B cell (primary cell): ENCODE results near the gene CCHCR1. TPM values are rescaled to one million over a fixed set of nuclear protein-coding genes. Genes with fewer than 3 reads are reported as not detected.

Source experiments
- ATAC-seq: fragments of 200-7000 bp; cut with Tn5 transposase; one replicate; pipeline ENCODE4 v1.10.0; 2021; ENCODE audit warnings: low read depth, mild to moderate bottlenecking, moderate number of reproducible peaks, moderate library complexity
- CTCF ChIA-PET: fragments of 350-600 bp; sonication (Branson Sonifier 250); formaldehyde crosslinking; loops from one replicate; lab custom pipeline; 2021; ENCODE audit warnings: antibody characterized with exemption, inconsistent platforms; lab: Charles Lee
- POLR2A ChIA-PET: fragments of 350-600 bp; sonication (Branson Sonifier 250); formaldehyde crosslinking; loops from one replicate; lab custom pipeline; 2021; ENCODE audit warnings: antibody characterized with exemption; lab: Charles Lee
- DNase-seq: peaks from one replicate; pipeline ENCODE4 v3.0.0; 2013
- H2AFZ ChIP-seq: 2 replicates; pipeline ENCODE4 v1.6.1; 2012; ENCODE audit warnings: mild to moderate bottlenecking, low read depth, low read length; ENCODE audit not compliant: insufficient read depth, poor library complexity, severe bottlenecking
- H3K27ac ChIP-seq, 2 donors: 1 replicate in 1 of 2; 2 replicates in 1 of 2; pipeline ENCODE4 v1.5.1; 2012 to 2013; ENCODE audit warnings: low read length in 2 of 2, mild to moderate bottlenecking in 2 of 2, moderate library complexity in 1 of 2
- H3K27me3 ChIP-seq, 4 experiments: fragments of 200-600 bp in 1 of 4; sonication (generic) in 1 of 4; replicated peaks in 1 of 4; 1 replicate in 2 of 4; 2 replicates in 2 of 4; pipeline versions ENCODE4 v1.6.1 to v1.7.0; 2013 to 2016; ENCODE audit warnings: low read length in 3 of 4, mild to moderate bottlenecking in 2 of 4, mixed read lengths in 1 of 4, moderate library complexity in 1 of 4; ENCODE audit not compliant: insufficient read depth in 4 of 4, control insufficient read depth in 3 of 4; ENCODE audit errors: control extremely low read depth in 1 of 4
- H3K36me3 ChIP-seq, 2 experiments: replicated peaks in 1 of 2; 1 replicate in 1 of 2; 2 replicates in 1 of 2; pipeline versions ENCODE4 v1.6.1 to v1.7.1; 2013; ENCODE audit warnings: low read length in 1 of 2; ENCODE audit not compliant: insufficient read depth in 2 of 2, control insufficient read depth in 1 of 2; ENCODE audit errors: control extremely low read depth in 1 of 2, extremely low read depth in 1 of 2
- H3K4me1 ChIP-seq, 2 donors: fragments of 200-600 bp in 1 of 2; sonication (generic) in 1 of 2; 1 replicate in 1 of 2; 2 replicates in 1 of 2; pipeline versions ENCODE4 v1.5.1 to v1.6.1; 2013 to 2017; ENCODE audit warnings: low read length in 2 of 2; ENCODE audit not compliant: control insufficient read depth in 2 of 2, insufficient read depth in 2 of 2
- H3K4me2 ChIP-seq: replicated peaks from 2 replicates; pipeline ENCODE3; 2012; ENCODE audit warnings: mild to moderate bottlenecking, low read depth, low read length; ENCODE audit not compliant: poor library complexity, severe bottlenecking
- H3K4me3 ChIP-seq, 5 experiments: fragments of 200-600 bp in 1 of 5; sonication (generic) in 1 of 5; 1 replicate in 3 of 5; 2 replicates in 2 of 5; pipeline versions ENCODE4 v1.5.1 to v1.7.0; 2011 to 2016; ENCODE audit warnings: low read length in 4 of 5, mild to moderate bottlenecking in 4 of 5, low read depth in 2 of 5, control low read depth in 1 of 5, moderate library complexity in 1 of 5; ENCODE audit not compliant: insufficient read depth in 1 of 5; ENCODE audit errors: control extremely low read depth in 1 of 5, extremely low read depth in 1 of 5
- H3K79me2 ChIP-seq: fragments of 200-600 bp; sonication (generic); one replicate; pipeline ENCODE4 v1.6.0; 2016; ENCODE audit warnings: low read length; ENCODE audit not compliant: control insufficient read depth, insufficient read depth
- H3K9ac ChIP-seq: fragments of 200-600 bp; sonication (generic); 2 replicates; pipeline ENCODE4 v1.6.1; 2017; ENCODE audit warnings: mild to moderate bottlenecking, low read length, moderate library complexity
- H3K9me3 ChIP-seq, 3 donors: one replicate each; pipeline versions ENCODE4 v1.6.1 to v1.7.1; 2013; ENCODE audit warnings: low read length in 2 of 3; ENCODE audit not compliant: control insufficient read depth in 2 of 3, insufficient read depth in 1 of 3; ENCODE audit errors: control extremely low read depth in 1 of 3
- H4K20me1 ChIP-seq: 2 replicates; pipeline ENCODE4 v1.6.0; 2012; ENCODE audit warnings: mild to moderate bottlenecking, low read length; ENCODE audit not compliant: insufficient read depth, control insufficient read depth, poor library complexity, severe bottlenecking
- H3K27ac Mint-ChIP-seq: one replicate; pipeline ENCODE4 v1.8.0; 2021; ENCODE audit warnings: mixed read lengths
- H3K27me3 Mint-ChIP-seq: one replicate; pipeline ENCODE4 v1.8.0; 2021; ENCODE audit warnings: mixed read lengths
- H3K4me1 Mint-ChIP-seq: one replicate; pipeline ENCODE4 v1.8.0; 2021; ENCODE audit warnings: mixed read lengths
- H3K4me3 Mint-ChIP-seq: one replicate; pipeline ENCODE4 v1.8.0; 2021; ENCODE audit warnings: mixed read lengths
- H3K9me3 Mint-ChIP-seq: one replicate; pipeline ENCODE4 v1.8.0; 2022; ENCODE audit warnings: mixed read lengths; ENCODE audit not compliant: insufficient read depth
- CTCF ChIP-seq: fragments of 200-600 bp; IDR thresholded peaks from one replicate; pipeline ENCODE4 v1.8.0; 2022; ENCODE audit warnings: antibody characterized with exemption, mild to moderate bottlenecking
- EZH2 ChIP-seq: IDR thresholded peaks from 2 replicates; pipeline ENCODE4 v1.6.1; 2012; ENCODE audit warnings: borderline replicate concordance, low read depth, mild to moderate bottlenecking, moderate library complexity, low read length; ENCODE audit not compliant: insufficient read depth, poor library complexity, severe bottlenecking
- WGBS: methylation state at CpG from one replicate; pipeline ENCODE4 v1.1.5; 2013; ENCODE audit warnings: missing lambda C conversion rate; ENCODE audit not compliant: insufficient coverage; 5-methylcytosine and 5-hydroxymethylcytosine counted together
- intact Hi-C: fragments of 100-400 bp; cut with micrococcal nuclease; formaldehyde crosslinking; loops from one replicate; pipeline ENCODE4 v1.10.0; 2022
- polyA plus RNA-seq: library from polyadenylated mRNA; depleted of rRNA; stranded (reverse); fragments of >200 nt; gene quantifications from 2 replicates; pipeline ENCODE4 v1.2.3, GENCODE V29; 2012
- total RNA-seq, 2 donors: library from RNA; stranded (reverse); fragments of 120-200 nt in 1 of 2; gene quantifications; 1 replicate in 1 of 2; 2 replicates in 1 of 2; pipeline versions ENCODE4 v1.2.3 to v1.2.4, GENCODE V29; 2013 to 2022

CCHCR1 gene
- total and polyA plus RNA-seq, 2 donors (not counting 1 experiment from before 2014, with no cell fraction given): 17.0 to 34.7 TPM

GRCh38 chr6:31107052-31107451 is 50.5 kb downstream of the CCHCR1 start:
- Histone ChIP-seq H3K4me3 (no peak overlapping the region), H4K20me1 (no peaks in the 10 kb centered on the region), H3K79me2 (no peaks in the 10 kb centered on the region), H2AFZ (no peak overlapping the region), H3K27ac (no peak overlapping the region), H3K9ac (no peak overlapping the region), H3K9me3 (no peaks in the 10 kb centered on the region), H3K4me2 (no peak overlapping the region), H3K36me3 (no peaks in the 10 kb centered on the region), H3K27me3 (peaks cover 0 to 13% (median 3%) of the 10 kb centered on the region in 4 experiments), H3K4me1 (no peaks in the 10 kb centered on the region)
- ATAC-seq (no peak), DNase-seq (no peak)
- H3K4me3 Mint-ChIP-seq: no peak overlapping the region
- H3K9me3 Mint-ChIP-seq: no peaks in the 10 kb centered on the region
- ChIA-PET POLR2A (no interaction called here), CTCF (no interaction called here)
- H3K27ac Mint-ChIP-seq: no peak overlapping the region
- intact Hi-C loops: no loop called here
- no peaks in the 10 kb centered on the region for H3K4me1 Mint-ChIP-seq
- TF ChIP-seq EZH2 (no peak), CTCF (no peak)
- H3K27me3 Mint-ChIP-seq: peaks cover 26% of the 10 kb centered on the region
- WGBS: 93% methylated on average over 3 of the region's 4 CpGs

GRCh38 chr6:31103136-31103535 is 54.5 kb downstream of the CCHCR1 start:
- no peak overlapping the region for H3K27ac ChIP-seq
- H3K4me1 Mint-ChIP-seq: no peaks in the 10 kb centered on the region
- DNase-seq (no peak), ATAC-seq (no peak)
- H3K9ac ChIP-seq: no peak overlapping the region
- no peak overlapping the region for H3K4me3 ChIP-seq
- H3K4me2 ChIP-seq: no peak overlapping the region
- no peak for TF ChIP-seq EZH2
- TF ChIP-seq CTCF: no peak
- H4K20me1 ChIP-seq: no peaks in the 10 kb centered on the region
- no peak overlapping the region for H3K27ac Mint-ChIP-seq
- WGBS: 100% methylated on average over 2 of the region's 2 CpGs
- H3K36me3 ChIP-seq: no peaks in the 10 kb centered on the region
- H3K27me3 Mint-ChIP-seq: peaks cover 12% of the 10 kb centered on the region
- ChIA-PET POLR2A (no interaction called here), CTCF (interaction anchor here (0.8 to 2.1 kb wide), 2 partner anchors 9 to 12 kb away, joined by 3 to 7 read pairs; partner anchors contain the start of gene C6orf15)
- H3K79me2 ChIP-seq: no peaks in the 10 kb centered on the region
- H2AFZ ChIP-seq: no peak overlapping the region
- no peak overlapping the region for H3K4me3 Mint-ChIP-seq
- H3K27me3 ChIP-seq: no peaks in the 10 kb centered on the region
- no peaks in the 10 kb centered on the region for H3K9me3 Mint-ChIP-seq
- H3K4me1 ChIP-seq: no peaks in the 10 kb centered on the region
- intact Hi-C loops: no loop called here
- no peaks in the 10 kb centered on the region for H3K9me3 ChIP-seq
